Astrocyte (in vitro differentiated cells and primary cell): ENCODE data around the gene CFDP1. TPM values are rescaled to one million over a fixed set of nuclear protein-coding genes. Genes with fewer than 3 reads are reported as not detected.

Source experiments
- DNase-seq: peaks from one replicate; pipeline ENCODE4 v3.0.0-alpha.2; 2010; ENCODE audit warnings: low read depth
- FAIRE-seq: peaks from 2 replicates; lab custom pipeline; 2011; peaks lifted over from hg19 to GRCh38; lab: Jason Lieb, UNC
- H2AFZ ChIP-seq: 2 replicates; pipeline ENCODE4 v1.6.0; 2012; ENCODE audit warnings: low read depth, low read length, inconsistent platforms
- H3K27ac ChIP-seq: 2 replicates; pipeline ENCODE4 v1.5.1; 2011; ENCODE audit warnings: low read depth, low read length, inconsistent platforms
- H3K27me3 ChIP-seq: 2 replicates; pipeline ENCODE4 v1.6.0; 2011; ENCODE audit warnings: low read length, inconsistent platforms; ENCODE audit not compliant: insufficient read depth
- H3K36me3 ChIP-seq: 2 replicates; pipeline ENCODE4 v1.5.1; 2011; ENCODE audit warnings: low read length, inconsistent platforms; ENCODE audit not compliant: insufficient read depth
- H3K4me1 ChIP-seq: 2 replicates; pipeline ENCODE4 v1.5.1; 2011; ENCODE audit warnings: low read length, inconsistent platforms; ENCODE audit not compliant: insufficient read depth
- H3K4me2 ChIP-seq: 2 replicates; pipeline ENCODE4 v1.6.0; 2012; ENCODE audit warnings: low read length, inconsistent platforms
- H3K4me3 ChIP-seq: 2 replicates; pipeline ENCODE4 v1.5.1; 2011; ENCODE audit warnings: low read depth, mild to moderate bottlenecking, low read length, inconsistent platforms; ENCODE audit not compliant: insufficient read depth
- H3K79me2 ChIP-seq: 2 replicates; pipeline ENCODE4 v1.6.0; 2012; ENCODE audit warnings: mild to moderate bottlenecking, low read length, inconsistent platforms; ENCODE audit not compliant: insufficient read depth
- H3K9ac ChIP-seq: 2 replicates; pipeline ENCODE4 v1.6.0; 2012; ENCODE audit warnings: mild to moderate bottlenecking, low read length, inconsistent platforms
- H3K9me3 ChIP-seq: 2 replicates; pipeline ENCODE4 v1.5.1; 2012; ENCODE audit warnings: low read depth, mild to moderate bottlenecking, low read length, inconsistent platforms; ENCODE audit not compliant: insufficient read depth
- H4K20me1 ChIP-seq: 2 replicates; pipeline ENCODE4 v1.6.0; 2012; ENCODE audit warnings: low read length, inconsistent platforms; ENCODE audit not compliant: insufficient read depth
- H3K27ac Mint-ChIP-seq: one replicate; pipeline ENCODE4 v1.8.0; 2021; ENCODE audit warnings: mild to moderate bottlenecking, mixed read lengths; ENCODE audit not compliant: unreplicated experiment
- H3K27me3 Mint-ChIP-seq: one replicate; pipeline ENCODE4 v1.8.0; 2021; ENCODE audit warnings: low read depth, mixed read lengths; ENCODE audit not compliant: unreplicated experiment
- H3K36me3 Mint-ChIP-seq: one replicate; pipeline ENCODE4 v1.8.0; 2021; ENCODE audit warnings: low read depth, mixed read lengths; ENCODE audit not compliant: unreplicated experiment
- H3K4me1 Mint-ChIP-seq: one replicate; pipeline ENCODE4 v1.8.0; 2021; ENCODE audit warnings: low read depth, mixed read lengths; ENCODE audit not compliant: unreplicated experiment
- H3K4me3 Mint-ChIP-seq: one replicate; pipeline ENCODE4 v1.8.0; 2021; ENCODE audit warnings: mild to moderate bottlenecking, moderate library complexity, mixed read lengths; ENCODE audit not compliant: unreplicated experiment
- H3K9me3 Mint-ChIP-seq: one replicate; pipeline ENCODE4 v1.8.0; 2021; ENCODE audit warnings: mild to moderate bottlenecking, mixed read lengths; ENCODE audit not compliant: unreplicated experiment
- EZH2 ChIP-seq: IDR thresholded peaks from 2 replicates; pipeline ENCODE4 v1.6.1; 2012; ENCODE audit warnings: mild to moderate bottlenecking, low read length, inconsistent platforms; ENCODE audit not compliant: insufficient read depth
- total RNA-seq: library from RNA; stranded (reverse); gene quantifications from 2 replicates; pipeline ENCODE4 v1.2.1, GENCODE V29; 2021
- TF ChIP-seq, protein P1 (sequence below): IDR thresholded peaks from 2 replicates; pipeline ENCODE4 v1.5.1; 2011; ENCODE audit warnings: low read depth, mild to moderate bottlenecking, inconsistent platforms, low read length, moderate library complexity; ENCODE audit not compliant: insufficient read depth

Gene CFDP1
- total RNA-seq, 1 donor from 2014 or later, result 36.9 TPM

GRCh38 chr16:75421820-75422126 lies 11.5 kb downstream of the CFDP1 start:
- no peak overlapping the region for H2AFZ ChIP-seq
- H3K9me3 ChIP-seq, result no peaks in the 10 kb centered on the region
- no peak overlapping the region for H3K27ac ChIP-seq
- H3K36me3 ChIP-seq, result no peaks in the 10 kb centered on the region
- H3K9ac ChIP-seq, result no peak overlapping the region
- peaks cover 23% of the 10 kb centered on the region for H3K4me1 Mint-ChIP-seq
- H3K36me3 Mint-ChIP-seq, result no peaks in the 10 kb centered on the region
- TF ChIP-seq EZH2, result no peak
- TF ChIP-seq, protein P1, sequence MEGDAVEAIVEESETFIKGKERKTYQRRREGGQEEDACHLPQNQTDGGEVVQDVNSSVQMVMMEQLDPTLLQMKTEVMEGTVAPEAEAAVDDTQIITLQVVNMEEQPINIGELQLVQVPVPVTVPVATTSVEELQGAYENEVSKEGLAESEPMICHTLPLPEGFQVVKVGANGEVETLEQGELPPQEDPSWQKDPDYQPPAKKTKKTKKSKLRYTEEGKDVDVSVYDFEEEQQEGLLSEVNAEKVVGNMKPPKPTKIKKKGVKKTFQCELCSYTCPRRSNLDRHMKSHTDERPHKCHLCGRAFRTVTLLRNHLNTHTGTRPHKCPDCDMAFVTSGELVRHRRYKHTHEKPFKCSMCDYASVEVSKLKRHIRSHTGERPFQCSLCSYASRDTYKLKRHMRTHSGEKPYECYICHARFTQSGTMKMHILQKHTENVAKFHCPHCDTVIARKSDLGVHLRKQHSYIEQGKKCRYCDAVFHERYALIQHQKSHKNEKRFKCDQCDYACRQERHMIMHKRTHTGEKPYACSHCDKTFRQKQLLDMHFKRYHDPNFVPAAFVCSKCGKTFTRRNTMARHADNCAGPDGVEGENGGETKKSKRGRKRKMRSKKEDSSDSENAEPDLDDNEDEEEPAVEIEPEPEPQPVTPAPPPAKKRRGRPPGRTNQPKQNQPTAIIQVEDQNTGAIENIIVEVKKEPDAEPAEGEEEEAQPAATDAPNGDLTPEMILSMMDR, result no peak
- H3K4me3 Mint-ChIP-seq, result no peak overlapping the region
- FAIRE-seq (no peak), DNase-seq (no peak)
- H4K20me1 ChIP-seq, result peaks cover 45% of the 10 kb centered on the region
- peak overlapping the region; percentile 43 for H3K27ac Mint-ChIP-seq
- no peak overlapping the region for H3K4me3 ChIP-seq
- peaks cover 81% of the 10 kb centered on the region for H3K79me2 ChIP-seq
- no peak overlapping the region for H3K4me2 ChIP-seq
- no peaks in the 10 kb centered on the region for H3K27me3 Mint-ChIP-seq
- no peaks in the 10 kb centered on the region for H3K9me3 Mint-ChIP-seq
- H3K27me3 ChIP-seq, result no peaks in the 10 kb centered on the region
- peaks cover 3% of the 10 kb centered on the region for H3K4me1 ChIP-seq

- Mint-ChIP-seq H3K36me3 (no peaks in the 10 kb centered on the region), H3K4me3 (peak overlapping the region; percentile 50), H3K4me1 (peaks cover 23% of the 10 kb centered on the region), H3K9me3 (no peaks in the 10 kb centered on the region), H3K27me3 (no peaks in the 10 kb centered on the region), H3K27ac (peak overlapping the region; percentile 43)
- Histone ChIP-seq H3K27ac (no peak overlapping the region), H3K9ac (no peak overlapping the region), H3K79me2 (peaks cover 82% of the 10 kb centered on the region), H3K36me3 (no peaks in the 10 kb centered on the region), H3K9me3 (no peaks in the 10 kb centered on the region), H3K27me3 (no peaks in the 10 kb centered on the region), H3K4me3 (no peak overlapping the region), H3K4me2 (peak overlapping the region; percentile 51), H3K4me1 (peaks cover 3% of the 10 kb centered on the region), H4K20me1 (peaks cover 39% of the 10 kb centered on the region), H2AFZ (no peak overlapping the region)
- DNase-seq, result no peak
- no peak for TF ChIP-seq EZH2
- TF ChIP-seq, protein P1, result no peak
- FAIRE-seq, result no peak
Observed at GRCh38 chr16:75420987-75421819, 12.1 kb downstream of the CFDP1 start.
